COLO829 (cell line): ENCODE measurements around the gene PHF20.
A peak's percentile ranks its signal among the peaks of the same experiment; 100 is the strongest.
"Not testable (repeated sequence)": the region's sequence is repeated elsewhere in the genome, so short reads cannot be mapped to it uniquely, and the experiment has no call there.

Experiments used
- DNase-seq: peaks from one replicate; pipeline ENCODE4 v3.0.0; 2012; ENCODE audit warnings: low spot score

PHF20 gene

GRCh38 chr20:35739294-35740163 is 32.3 kb upstream of the PHF20 start:
- DNase-seq = no peak

- DNase-seq = peak; percentile 99
Measured at GRCh38 chr20:35741892-35742740, 29.7 kb upstream of the PHF20 start, which contains the start of gene RBM39. RBM39 (minus strand) TSS chr20:35742260; CDS start chr20:35740874, 1,386 bp downstream.

GRCh38 chr20:35742741-35743523 is 28.9 kb upstream of the PHF20 start:
- peak; percentile 66 for DNase-seq

- no peak for DNase-seq
Measured at GRCh38 chr20:35743693-35744491, 27.9 kb upstream of the PHF20 start.

GRCh38 chr20:35744492-35744841 is 27.3 kb upstream of the PHF20 start:
- DNase-seq = not testable (repeated sequence)

GRCh38 chr20:35750611-35751010 is 21.2 kb upstream of the PHF20 start:
- peak; percentile 67 for DNase-seq

GRCh38 chr20:35756404-35756803 is 15.4 kb upstream of the PHF20 start:
- no peak for DNase-seq

GRCh38 chr20:35757098-35757705 is 14.6 kb upstream of the PHF20 start:
- DNase-seq = no peak

- not testable (repeated sequence) for DNase-seq
Measured at GRCh38 chr20:35761548-35761947, 10.3 kb upstream of the PHF20 start.

- DNase-seq = no peak
Measured at GRCh38 chr20:35762461-35762860, 9.4 kb upstream of the PHF20 start.

- DNase-seq = not testable (repeated sequence)
Measured at GRCh38 chr20:35764936-35765335, 6.9 kb upstream of the PHF20 start.

GRCh38 chr20:35766843-35767242 is 5.0 kb upstream of the PHF20 start:
- DNase-seq = no peak

GRCh38 chr20:35767683-35768481 is 3.9 kb upstream of the PHF20 start:
- DNase-seq = no peak

- DNase-seq = peak; percentile 96
Measured at GRCh38 chr20:35768731-35769664, 2.8 kb upstream of the PHF20 start.

- DNase-seq = no peak
Measured at GRCh38 chr20:35771367-35771688, 487 bp upstream of the PHF20 start.

GRCh38 chr20:35772563-35773058 is 796 bp downstream of the PHF20 start:
- DNase-seq = no peak

- no peak for DNase-seq
Measured at GRCh38 chr20:35773154-35773751, 1.4 kb downstream of the PHF20 start.

- DNase-seq = no peak
Measured at GRCh38 chr20:35774391-35774790, 2.6 kb downstream of the PHF20 start.
